PC-3 (cell line): ENCODE results near the gene CERS6. TPM values are rescaled to one million over a fixed set of nuclear protein-coding genes. Genes with fewer than 3 reads are reported as not detected.

Experiments used
- ATAC-seq: fragments of 200-7000 bp; cut with Tn5 transposase; 2 replicates; pipeline ENCODE4 v1.9.1; 2020; ENCODE audit warnings: mild to moderate bottlenecking, moderate library complexity
- BruUV-seq: library from RNA; stranded (reverse); fragments of 400-500 nt; replicated peaks from 2 replicates; lab custom pipeline; 2021; lab: Mats Ljungman, UMichigan
- CTCF ChIA-PET: fragments of 300-600 bp; sonication (Branson Sonifier 250); formaldehyde crosslinking; loops from one replicate; lab custom pipeline; 2022; ENCODE audit warnings: antibody characterized with exemption; lab: Charles Lee
- POLR2A ChIA-PET: fragments of 300-600 bp; sonication (Branson Sonifier 250); formaldehyde crosslinking; loops from one replicate; lab custom pipeline; 2022; ENCODE audit warnings: antibody characterized with exemption; ENCODE audit not compliant: unreplicated experiment; lab: Charles Lee
- DNase-seq: peaks from one replicate; pipeline ENCODE4 v3.0.0-alpha.2; 2015
- H2AFZ ChIP-seq: fragments of 300-600 bp; sonication (generic); 2 replicates; pipeline ENCODE4 v1.6.0; 2016; ENCODE audit warnings: antibody characterized with exemption, low read length
- H3F3A ChIP-seq: fragments of 300-600 bp; sonication (generic); one replicate; pipeline ENCODE4 v1.6.0; 2017; ENCODE audit warnings: antibody characterized with exemption, low read length, control low read depth, mild to moderate bottlenecking; ENCODE audit not compliant: unreplicated experiment
- H3K27ac ChIP-seq: fragments of 300-600 bp; sonication (generic); 2 replicates; pipeline ENCODE4 v1.5.1; 2016; ENCODE audit warnings: mild to moderate bottlenecking, low read length
- H3K27me3 ChIP-seq: fragments of 300-600 bp; sonication (generic); 2 replicates; pipeline ENCODE4 v1.6.1; 2016; ENCODE audit warnings: low read length, mixed read lengths
- H3K36me3 ChIP-seq: fragments of 300-600 bp; sonication (generic); 2 replicates; pipeline ENCODE4 v1.6.1; 2016; ENCODE audit warnings: low read depth, mixed run types, low read length, mixed read lengths
- H3K4me1 ChIP-seq: fragments of 300-600 bp; sonication (generic); 2 replicates; pipeline ENCODE4 v1.5.1; 2016; ENCODE audit warnings: low read length; ENCODE audit not compliant: insufficient read depth
- H3K4me2 ChIP-seq: fragments of 300-600 bp; sonication (generic); 2 replicates; pipeline ENCODE4 v1.6.0; 2016; ENCODE audit warnings: low read length
- H3K4me3 ChIP-seq: fragments of 300-600 bp; sonication (generic); 2 replicates; pipeline ENCODE4 v1.5.1; 2016; ENCODE audit warnings: mild to moderate bottlenecking, low read length, mixed read lengths
- H3K79me2 ChIP-seq: fragments of 300-600 bp; sonication (generic); 2 replicates; pipeline ENCODE4 v1.6.1; 2017; ENCODE audit warnings: low read length, mixed read lengths
- H3K9ac ChIP-seq: fragments of 300-600 bp; sonication (generic); 2 replicates; pipeline ENCODE4 v1.6.0; 2016; ENCODE audit warnings: mild to moderate bottlenecking, low read length
- H3K9me2 ChIP-seq: fragments of 300-600 bp; sonication (generic); replicated peaks from 2 replicates; pipeline ENCODE4 v1.6.1; 2016; ENCODE audit warnings: mixed run types, low read length, mixed read lengths
- H3K9me3 ChIP-seq: fragments of 300-600 bp; sonication (generic); 2 replicates; pipeline ENCODE4 v1.6.1; 2016; ENCODE audit warnings: low read length, mixed read lengths
- H4K20me1 ChIP-seq: fragments of 300-600 bp; sonication (generic); 2 replicates; pipeline ENCODE4 v1.6.1; 2016; ENCODE audit warnings: low read length, mixed read lengths
- EZH2 ChIP-seq: fragments of 300-600 bp; sonication (generic); IDR thresholded peaks from one replicate; pipeline ENCODE4 v1.6.1; 2017; ENCODE audit warnings: antibody characterized with exemption, mild to moderate bottlenecking, low read length; ENCODE audit not compliant: unreplicated experiment
- EZH2phosphoT487 ChIP-seq: fragments of 300-600 bp; sonication (generic); IDR thresholded peaks from 2 replicates; pipeline ENCODE4 v1.6.1; 2018; ENCODE audit warnings: mild to moderate bottlenecking, antibody characterized with exemption, low read length, borderline replicate concordance
- intact Hi-C: fragments of 100-400 bp; cut with micrococcal nuclease; formaldehyde crosslinking; loops from 2 replicates; pipeline ENCODE4 v1.9.0; 2023
- total RNA-seq: library from RNA; depleted of rRNA; stranded (reverse); fragments of >200 nt; gene quantifications from 2 replicates; pipeline ENCODE4 v1.2.3, GENCODE V29; 2014
- TF ChIP-seq, protein P1 (sequence below): fragments of 300-600 bp; sonication (generic); conservative IDR thresholded peaks from 2 replicates; pipeline ENCODE4 v1.5.1; 2017; ENCODE audit warnings: antibody characterized with exemption, low read depth, mild to moderate bottlenecking, low read length

The CERS6 gene
- total RNA-seq, 1 experiment from 2014 or later = 24.2 TPM

DNA sequence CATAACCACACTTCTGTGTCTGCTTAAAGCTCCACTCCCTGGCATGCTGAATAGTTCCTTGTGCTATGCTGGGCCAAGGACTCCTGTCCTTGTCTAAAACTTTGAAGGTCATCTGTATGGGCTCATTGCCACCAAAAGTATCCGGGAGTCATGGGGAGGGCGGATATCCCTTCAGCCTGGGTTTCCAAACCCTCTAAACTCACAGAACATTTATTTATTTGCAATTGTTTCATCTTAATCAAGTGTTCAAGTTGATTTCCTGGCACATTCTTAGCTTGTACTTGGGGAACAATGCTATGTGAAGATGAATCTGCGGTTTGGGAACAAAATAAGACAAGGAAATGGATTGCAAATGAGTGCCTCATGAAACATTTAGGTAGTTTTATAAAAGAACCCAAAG is 348.1 kb downstream of the CERS6 start:
- DNase-seq (no peak), ATAC-seq (no peak)
- TF ChIP-seq, protein P1, sequence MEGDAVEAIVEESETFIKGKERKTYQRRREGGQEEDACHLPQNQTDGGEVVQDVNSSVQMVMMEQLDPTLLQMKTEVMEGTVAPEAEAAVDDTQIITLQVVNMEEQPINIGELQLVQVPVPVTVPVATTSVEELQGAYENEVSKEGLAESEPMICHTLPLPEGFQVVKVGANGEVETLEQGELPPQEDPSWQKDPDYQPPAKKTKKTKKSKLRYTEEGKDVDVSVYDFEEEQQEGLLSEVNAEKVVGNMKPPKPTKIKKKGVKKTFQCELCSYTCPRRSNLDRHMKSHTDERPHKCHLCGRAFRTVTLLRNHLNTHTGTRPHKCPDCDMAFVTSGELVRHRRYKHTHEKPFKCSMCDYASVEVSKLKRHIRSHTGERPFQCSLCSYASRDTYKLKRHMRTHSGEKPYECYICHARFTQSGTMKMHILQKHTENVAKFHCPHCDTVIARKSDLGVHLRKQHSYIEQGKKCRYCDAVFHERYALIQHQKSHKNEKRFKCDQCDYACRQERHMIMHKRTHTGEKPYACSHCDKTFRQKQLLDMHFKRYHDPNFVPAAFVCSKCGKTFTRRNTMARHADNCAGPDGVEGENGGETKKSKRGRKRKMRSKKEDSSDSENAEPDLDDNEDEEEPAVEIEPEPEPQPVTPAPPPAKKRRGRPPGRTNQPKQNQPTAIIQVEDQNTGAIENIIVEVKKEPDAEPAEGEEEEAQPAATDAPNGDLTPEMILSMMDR = no peak
- TF ChIP-seq EZH2 = no peak
- Histone ChIP-seq H3F3A (no peaks in the 10 kb centered on the region), H3K9ac (no peak overlapping the region), H3K79me2 (no peaks in the 10 kb centered on the region), H3K4me1 (peaks cover 19% of the 10 kb centered on the region; the same call in 1 of the 2 replicates), H4K20me1 (no peaks in the 10 kb centered on the region), H3K27ac (no peak overlapping the region), H3K9me2 (no peaks in the 10 kb centered on the region), H2AFZ (no peak overlapping the region), H3K27me3 (no peaks in the 10 kb centered on the region), H3K4me3 (no peak overlapping the region), H3K9me3 (no peaks in the 10 kb centered on the region), H3K4me2 (no peak overlapping the region), H3K36me3 (no peaks in the 10 kb centered on the region)
- CTCF ChIA-PET = no interaction called here
- intact Hi-C loops = no loop called here
- POLR2A ChIA-PET = no interaction called here
- BruUV-seq = no TSS peak

DNA sequence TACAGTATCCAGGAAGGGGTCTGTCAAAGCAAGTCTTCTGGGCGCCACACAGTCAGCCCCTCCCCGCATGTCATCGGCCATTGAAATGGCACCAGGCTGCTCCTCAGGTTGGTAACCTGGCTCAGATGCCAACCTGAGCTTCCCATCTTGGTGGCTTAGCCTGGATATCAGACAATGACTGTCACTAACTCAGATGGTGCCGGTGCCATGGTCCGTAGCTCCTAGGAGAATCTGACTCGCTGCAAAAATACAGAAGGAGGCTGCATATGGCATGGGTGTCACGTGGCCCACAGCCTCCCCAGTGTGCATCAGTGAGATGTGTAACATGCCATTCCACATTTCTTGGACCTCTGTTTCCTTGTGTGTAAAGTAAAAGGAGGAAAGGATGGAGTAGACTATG is 349.5 kb downstream of the CERS6 start:
- peaks cover 19% of the 10 kb centered on the region; the same call in 1 of the 2 replicates for H3K4me1 ChIP-seq
- H4K20me1 ChIP-seq = no peaks in the 10 kb centered on the region
- no peak overlapping the region for H3K27ac ChIP-seq
- ChIA-PET POLR2A (no interaction called here), CTCF (no interaction called here)
- intact Hi-C loops = no loop called here
- H2AFZ ChIP-seq = no peak overlapping the region
- H3K9ac ChIP-seq = no peak overlapping the region
- H3K27me3 ChIP-seq = no peaks in the 10 kb centered on the region
- no peaks in the 10 kb centered on the region for H3K79me2 ChIP-seq
- H3K36me3 ChIP-seq = no peaks in the 10 kb centered on the region
- H3K4me3 ChIP-seq = no peak overlapping the region
- no TSS peak for BruUV-seq
- H3K9me3 ChIP-seq = no peaks in the 10 kb centered on the region
- no peaks in the 10 kb centered on the region for H3F3A ChIP-seq
- no peak for DNase-seq
- no peak overlapping the region for H3K4me2 ChIP-seq
- ATAC-seq = no peak
- no peaks in the 10 kb centered on the region for H3K9me2 ChIP-seq
- TF ChIP-seq EZH2 (no peak), EZH2phosphoT487 (no peak)
- TF ChIP-seq, protein P1 = no peak

DNA sequence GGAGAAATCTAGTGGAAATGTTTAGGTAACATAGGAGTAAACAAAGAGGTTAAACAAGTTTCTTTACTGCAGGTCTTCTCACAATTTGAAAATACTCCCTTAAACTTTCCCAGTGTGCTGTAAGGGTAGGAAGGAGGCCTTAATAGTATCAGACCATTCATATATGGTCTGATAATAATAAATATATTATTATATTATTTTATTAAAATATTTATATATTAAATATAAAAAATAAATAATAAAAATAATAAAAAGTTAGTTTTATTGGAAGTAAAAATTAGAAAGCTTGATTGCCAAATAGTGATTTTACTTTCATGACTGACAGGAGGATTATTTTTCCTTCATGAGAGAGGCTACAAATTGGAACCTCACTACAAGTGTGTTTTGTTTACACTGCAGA is 353.5 kb downstream of the CERS6 start:
- Histone ChIP-seq H3F3A (no peaks in the 10 kb centered on the region), H3K9me3 (no peaks in the 10 kb centered on the region), H3K9me2 (no peaks in the 10 kb centered on the region), H3K27ac (no peak overlapping the region), H3K9ac (no peak overlapping the region), H3K27me3 (no peaks in the 10 kb centered on the region), H3K4me3 (no peak overlapping the region), H3K4me1 (no peaks in the 10 kb centered on the region), H2AFZ (no peak overlapping the region), H3K79me2 (no peaks in the 10 kb centered on the region), H3K4me2 (no peak overlapping the region), H4K20me1 (no peaks in the 10 kb centered on the region), H3K36me3 (no peaks in the 10 kb centered on the region)
- CTCF ChIA-PET = no interaction called here
- POLR2A ChIA-PET = no interaction called here
- no peak for ATAC-seq
- intact Hi-C loops = no loop called here
- TF ChIP-seq EZH2 (no peak), EZH2phosphoT487 (no peak)
- TF ChIP-seq, protein P1 = no peak
- no TSS peak for BruUV-seq
- no peak for DNase-seq
